AG08395 (cell line): ENCODE data around the gene PFKM.

ENCODE experiments used
- DNase-seq: peaks from one replicate; pipeline ENCODE4 v3.0.0; 2012; ENCODE audit warnings: mixed read lengths, low spot score

The PFKM gene

DNA sequence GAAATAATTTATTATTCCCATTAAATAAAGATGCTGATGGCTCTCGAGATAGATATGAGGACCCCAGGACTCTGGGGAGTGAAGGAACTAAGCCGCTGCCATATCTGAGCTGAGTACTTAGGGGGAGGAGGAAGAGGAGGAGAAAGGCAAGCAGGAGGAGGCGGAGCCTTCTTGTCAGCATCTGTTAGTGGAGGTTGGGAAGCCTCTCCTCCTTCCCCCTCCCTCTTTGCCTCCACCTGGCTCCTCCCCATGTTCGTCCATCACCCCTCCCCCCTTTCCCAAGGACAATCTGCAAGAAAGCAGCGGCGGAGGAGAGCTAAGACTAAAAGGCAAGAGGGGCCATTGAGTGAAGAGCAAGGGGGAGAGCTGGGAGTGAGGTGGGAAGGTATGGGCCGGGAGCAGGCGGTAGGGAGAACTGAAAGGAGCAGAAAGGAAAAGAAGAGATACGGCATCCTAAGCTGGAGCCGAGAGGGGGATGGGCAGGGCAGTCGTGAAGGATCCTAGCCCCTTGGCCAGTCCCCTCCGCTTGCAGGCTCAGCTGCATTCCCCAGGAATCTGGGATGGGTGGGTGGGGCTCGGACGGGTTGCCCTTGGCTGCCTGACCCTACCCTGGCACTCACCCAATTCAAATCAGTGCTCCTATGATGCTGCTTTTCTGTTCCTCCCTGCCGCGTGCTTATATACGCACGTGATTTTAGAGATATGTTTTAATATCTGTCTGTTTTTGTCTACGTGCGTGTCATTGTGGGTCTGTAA, at the start of gene PFKM:
Gene PFKM, plus strand, starts transcription at position 287 of the 756 bp plus-strand sequence. CDS start 3,411 bp downstream, outside the sequence.
- DNase-seq, result peak; percentile 98

GRCh38 chr12:48070033-48070432, 49.1 kb upstream of the PFKM start:
- DNase-seq, result no peak

- DNase-seq, result no peak
These were observed 48.4 kb upstream of the PFKM start for GRCh38 chr12:48070731-48071130.

DNA sequence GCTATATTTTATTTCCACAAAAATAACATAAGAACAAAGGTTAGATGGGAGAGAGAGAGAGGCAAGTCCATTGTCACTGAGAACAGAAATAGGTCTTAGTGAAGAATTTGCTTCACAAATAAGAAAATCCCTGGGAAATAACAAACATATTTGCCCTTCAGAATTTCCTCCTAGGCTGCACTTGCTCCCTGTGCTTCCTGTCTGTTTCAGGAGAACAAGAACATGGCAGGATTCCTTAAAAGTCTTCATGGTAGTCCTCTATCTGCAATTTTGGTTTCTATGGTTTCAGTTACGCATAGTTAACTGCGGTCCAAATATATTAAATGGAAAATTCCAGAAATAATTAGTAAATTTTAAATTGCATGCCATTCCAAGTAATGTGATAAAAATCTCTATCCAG, 47.4 kb upstream of the PFKM start:
- DNase-seq, result no peak

DNA sequence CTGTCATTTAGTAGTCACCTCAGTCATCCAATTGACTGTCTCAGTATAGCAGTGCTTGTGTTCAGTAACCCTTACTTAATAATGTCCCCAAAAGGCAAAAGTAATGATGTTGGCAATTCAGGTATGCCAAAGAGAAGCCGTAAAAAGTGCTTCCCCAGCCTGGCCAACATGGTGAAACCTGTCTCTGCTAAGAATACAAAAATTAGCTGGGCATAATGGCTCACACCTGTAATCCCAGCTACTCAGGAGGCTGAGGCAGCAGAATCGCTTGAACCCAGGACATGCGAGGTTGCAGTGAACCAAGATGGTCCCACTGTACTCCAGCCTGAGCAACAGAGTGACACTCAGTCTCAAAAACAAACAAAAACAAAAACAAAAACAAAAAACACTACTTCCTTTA, 46.9 kb upstream of the PFKM start:
- DNase-seq, result no peak

- DNase-seq, result no peak
These were observed 44.9 kb upstream of the PFKM start for GRCh38 chr12:48074266-48074665.

DNA sequence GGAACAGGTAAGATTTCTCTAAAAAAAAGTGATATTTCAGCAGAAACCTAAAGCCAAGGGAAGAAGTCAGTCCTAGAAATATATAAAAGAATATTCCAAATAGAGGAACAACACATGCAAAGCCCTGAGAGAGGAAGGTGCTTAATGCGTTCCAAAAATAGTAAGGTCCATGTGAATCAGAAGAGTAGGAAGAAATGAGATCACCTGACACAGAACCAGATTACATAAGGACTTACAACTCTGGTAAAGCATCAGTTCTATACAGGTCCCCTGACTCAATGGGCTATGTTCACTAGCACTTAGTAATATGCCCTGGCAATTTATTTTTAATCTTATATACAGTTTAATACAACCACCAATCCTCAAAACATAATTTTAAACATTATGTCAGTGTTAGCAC, 43.3 kb upstream of the PFKM start:
- DNase-seq, result no peak

DNA sequence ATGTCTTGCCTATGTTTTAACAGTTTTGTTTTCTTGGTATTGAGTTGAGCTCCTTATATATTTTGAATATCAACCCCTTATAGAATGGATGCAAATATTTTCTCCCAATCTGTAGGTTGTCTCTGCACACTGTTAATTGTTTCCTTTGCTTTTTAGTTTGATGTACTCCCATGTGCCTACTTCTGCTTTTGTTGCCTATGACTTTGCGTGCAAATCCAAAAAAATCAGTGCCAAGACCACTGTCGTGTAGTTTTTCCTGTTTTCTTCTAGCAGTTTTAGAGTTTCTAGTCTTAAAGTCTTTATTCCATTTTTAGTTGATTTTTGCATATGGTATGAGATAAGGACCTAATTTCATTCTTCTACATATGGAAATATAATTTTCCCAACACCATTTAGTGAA, 42.1 kb upstream of the PFKM start:
- DNase-seq, result no peak

GRCh38 chr12:48078901-48079300, 40.3 kb upstream of the PFKM start:
- DNase-seq, result peak; percentile 17

DNA sequence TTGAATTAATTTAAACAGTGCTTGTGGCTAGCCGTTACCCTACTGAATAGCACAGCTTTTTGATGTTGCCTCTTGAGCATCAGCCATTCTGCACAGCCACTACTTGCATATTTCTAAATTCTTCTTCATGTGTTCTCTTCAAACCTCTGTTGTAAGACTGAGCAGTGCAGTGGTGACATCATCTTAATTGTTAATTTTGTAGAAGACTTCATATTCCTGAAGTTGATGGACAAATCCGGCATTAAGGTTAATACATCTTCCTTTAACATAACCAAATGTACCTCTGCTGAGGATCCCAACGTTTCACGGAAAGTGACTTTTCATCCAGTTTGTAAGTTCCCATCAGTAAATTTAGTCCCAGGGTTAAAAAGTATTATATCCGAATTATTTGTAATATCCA, 38.9 kb upstream of the PFKM start:
- no peak for DNase-seq

- no peak for DNase-seq
These were observed 38.3 kb upstream of the PFKM start for GRCh38 chr12:48080821-48081220.

DNA sequence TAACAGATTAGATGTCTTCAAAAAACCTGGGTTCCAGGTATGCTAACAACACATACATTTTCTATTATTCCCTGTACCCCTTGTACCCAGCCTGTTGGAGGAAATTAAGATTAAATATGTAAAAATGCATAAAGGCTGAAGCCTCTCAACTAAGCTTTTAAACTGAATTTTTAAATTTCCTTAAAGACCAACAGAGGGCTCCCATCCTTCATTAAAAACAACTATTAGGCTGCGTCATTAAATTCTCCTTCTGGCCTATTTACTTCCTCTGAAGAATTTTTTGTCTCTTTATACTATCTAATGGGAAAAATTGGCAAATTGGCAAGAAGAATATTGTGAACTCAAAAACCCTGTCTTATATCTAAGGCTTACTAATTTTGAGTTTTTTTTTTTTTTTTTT, 35.1 kb upstream of the PFKM start:
- DNase-seq, result no peak

GRCh38 chr12:48084841-48085460, 34.2 kb upstream of the PFKM start:
- DNase-seq, result no peak

DNA sequence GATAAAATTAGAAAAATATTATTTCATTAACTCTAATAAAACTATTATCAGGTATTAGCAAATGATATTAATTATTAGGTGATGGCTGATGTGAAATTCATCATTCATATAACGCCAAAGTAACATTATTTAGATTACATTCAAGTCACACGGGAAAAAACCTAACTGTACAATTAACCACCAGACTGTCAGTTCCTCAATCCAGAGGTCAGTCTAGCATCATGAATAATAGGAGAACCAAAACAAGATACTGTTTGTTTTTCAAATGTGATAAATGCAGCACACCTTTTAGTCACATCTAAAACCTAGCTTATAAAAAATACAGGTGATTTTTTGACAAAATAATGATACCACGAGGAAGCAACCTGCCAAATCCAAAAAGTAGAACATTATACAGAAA, 32.8 kb upstream of the PFKM start:
- no peak for DNase-seq

DNA sequence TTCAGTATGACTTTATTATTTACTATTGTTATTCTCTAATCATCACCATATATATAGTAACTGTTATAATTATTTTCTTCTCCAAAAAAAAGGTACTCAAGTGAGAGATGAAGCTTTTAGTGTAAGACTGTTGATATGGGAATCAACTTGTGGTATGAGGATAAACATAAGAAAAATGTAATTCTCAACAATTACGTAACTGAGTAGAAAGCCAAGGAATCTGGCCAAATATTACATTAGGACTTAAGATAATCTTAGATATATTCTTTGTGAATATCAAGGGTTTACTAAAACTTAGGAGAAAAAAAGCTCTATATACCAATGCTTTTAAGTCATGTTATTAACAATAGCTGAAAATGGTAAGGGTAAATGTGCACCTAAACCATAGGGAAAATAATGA, 26.6 kb upstream of the PFKM start:
- no peak for DNase-seq

DNA sequence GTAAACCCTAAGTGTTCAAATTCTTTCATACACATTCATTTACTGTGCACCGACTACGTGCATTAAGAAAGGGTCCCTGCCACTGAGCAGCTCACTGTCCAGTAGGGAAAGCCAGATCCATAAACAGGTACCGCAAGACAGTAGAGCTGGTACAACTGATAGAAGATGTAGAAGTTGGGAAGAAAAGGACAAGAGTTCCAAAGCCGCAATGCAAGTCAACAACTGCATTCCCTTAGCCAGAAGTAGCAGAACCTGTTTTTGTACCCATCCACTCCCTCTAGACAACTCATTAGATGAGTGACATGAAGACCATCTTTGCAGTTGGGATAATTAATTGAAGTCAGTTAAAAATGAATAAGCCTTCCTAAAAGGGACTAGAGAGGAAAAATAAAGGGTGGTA, 14.6 kb upstream of the PFKM start:
- no peak for DNase-seq

DNA sequence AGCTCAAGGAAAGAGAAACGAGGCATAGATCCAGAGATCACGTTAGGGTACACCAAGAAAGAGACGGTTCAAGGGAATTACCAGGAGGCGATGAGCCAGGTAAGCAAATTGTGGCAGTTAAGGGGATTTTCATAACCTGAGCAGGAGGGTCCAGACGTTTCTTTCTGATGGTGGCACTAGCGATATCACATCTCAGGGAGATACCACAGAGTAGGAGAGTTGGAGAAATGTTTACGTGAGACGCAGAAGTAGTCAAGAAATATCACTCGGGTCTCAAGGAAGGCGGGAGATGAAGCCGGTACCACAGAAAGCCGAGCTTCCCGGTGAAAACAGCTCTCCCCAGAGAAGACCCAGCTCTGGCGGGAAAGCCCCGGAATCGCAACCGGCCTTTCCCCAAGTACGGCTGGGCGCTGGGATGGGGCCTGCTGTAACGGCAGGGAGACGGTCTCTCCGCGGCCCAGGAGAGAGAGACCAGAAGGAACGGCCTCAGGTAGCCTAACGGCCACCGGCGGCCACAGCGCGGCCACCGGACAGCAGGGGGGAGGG, 13.8 kb upstream of the PFKM start:
- no peak for DNase-seq

DNA sequence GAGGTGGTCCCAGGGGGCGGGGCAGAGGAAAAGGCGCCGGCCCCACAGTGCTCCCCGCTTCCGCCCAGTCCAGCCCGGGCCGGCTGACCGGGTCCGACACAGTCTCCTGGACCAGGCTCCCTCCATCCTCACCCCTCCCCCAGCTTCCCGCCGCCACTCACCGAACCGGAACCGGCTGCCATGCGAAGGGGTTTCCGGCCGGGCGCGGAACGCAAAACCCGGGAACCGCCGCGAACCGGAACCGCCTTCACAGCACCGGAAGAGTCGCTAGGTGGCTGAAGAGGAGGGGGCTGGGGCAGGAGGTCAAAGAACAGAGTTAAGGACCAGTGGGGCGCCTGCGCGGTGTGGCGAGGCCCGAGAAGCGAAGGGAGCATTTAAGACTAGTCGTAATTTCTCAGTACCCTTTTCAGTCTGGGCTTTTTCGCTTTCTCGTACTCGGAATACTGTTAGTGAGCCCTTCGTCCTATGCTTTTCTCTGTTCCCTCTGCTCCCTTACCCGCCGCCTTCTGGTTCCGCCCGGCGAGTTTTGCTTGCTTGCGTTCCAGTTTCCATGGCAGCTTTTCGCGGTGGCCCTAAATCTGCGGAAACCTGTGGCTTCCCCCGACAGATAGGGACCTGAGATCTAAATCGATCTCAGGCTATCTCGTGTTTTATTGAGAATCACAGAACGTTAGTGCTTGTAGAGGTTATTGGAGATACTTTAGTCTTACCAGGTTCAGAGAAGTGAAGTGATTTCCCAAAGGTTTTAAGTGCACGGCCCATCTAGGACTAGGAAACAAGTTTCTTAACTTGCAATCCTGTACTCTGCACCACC, 13.1 kb upstream of the PFKM start, which contains the start of gene SENP1:
Gene SENP1, minus strand, starts transcription at position 213 of the 814 bp plus-strand sequence. CDS start 4,607 bp downstream, outside the sequence.
- DNase-seq, result peak; percentile 90

DNA sequence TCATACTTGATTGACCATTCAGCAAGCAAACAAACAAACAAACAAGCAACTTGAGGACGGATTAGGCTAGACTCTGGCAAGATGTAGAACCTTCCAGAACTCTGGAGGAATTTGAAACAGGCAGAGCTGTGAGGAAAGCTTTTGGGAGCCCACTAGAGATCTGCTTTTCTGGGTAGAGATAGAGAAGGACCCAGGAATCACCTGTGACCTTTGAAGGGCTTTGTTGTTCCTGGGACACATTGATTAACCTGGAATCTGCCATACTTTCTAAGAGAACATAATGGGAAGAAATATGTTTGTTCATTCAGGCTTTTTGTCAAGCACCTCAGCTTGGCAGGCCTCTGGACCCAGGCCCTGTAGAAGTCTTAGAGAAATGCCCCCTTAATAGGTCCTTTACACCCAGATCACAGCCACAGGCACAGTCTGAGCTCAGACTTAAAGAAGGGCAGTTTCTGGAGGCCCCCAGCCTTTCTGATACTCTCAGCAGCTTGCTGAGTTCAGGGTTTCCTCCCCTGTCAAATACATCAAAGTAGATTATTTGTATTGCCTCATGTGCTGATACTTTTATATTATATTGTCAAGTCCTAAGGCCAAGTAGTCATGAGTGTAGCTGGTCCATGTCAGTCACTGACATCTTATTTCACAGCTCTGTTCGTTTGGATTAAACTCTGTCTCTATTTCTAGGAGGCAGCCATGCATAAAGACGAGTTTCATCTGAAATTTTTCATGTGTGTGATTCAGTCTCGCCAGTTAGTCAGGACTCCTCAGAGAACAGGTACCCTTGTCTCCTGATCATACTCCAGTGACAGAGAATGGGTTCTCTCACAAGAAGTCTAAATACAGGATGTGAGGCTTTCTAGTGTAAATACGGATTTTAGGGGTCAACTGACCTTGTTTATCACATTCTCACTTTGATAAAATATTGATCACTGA, 12.2 kb upstream of the PFKM start:
- no peak for DNase-seq

DNA sequence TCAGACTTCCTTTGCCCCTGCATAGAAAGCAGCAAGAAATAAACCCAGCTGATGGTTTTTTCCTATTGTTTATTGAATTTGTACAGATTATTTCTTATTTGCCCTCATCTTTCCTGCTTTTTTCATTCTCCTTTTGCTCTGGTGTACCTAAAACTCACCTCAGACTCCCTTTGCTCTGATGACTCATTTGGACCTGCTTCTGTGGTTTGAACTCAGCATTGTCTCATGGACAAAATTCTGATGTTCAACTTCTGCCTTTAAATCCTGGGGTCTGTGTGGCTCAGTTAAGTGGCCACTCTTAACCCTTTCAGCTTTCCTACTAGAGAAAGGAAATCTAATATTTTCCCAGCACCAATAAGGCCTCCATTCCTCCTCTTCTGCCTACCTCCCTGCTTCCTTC, 9.7 kb upstream of the PFKM start:
- DNase-seq, result no peak

GRCh38 chr12:48110691-48111311, 8.4 kb upstream of the PFKM start:
- no peak for DNase-seq
